Adipocyte (in vitro differentiated cells): ENCODE results near the gene HPCAL4.
A peak's percentile ranks its signal among the peaks of the same experiment; 100 is the strongest.

Experiments used
- DNase-seq: peaks from one replicate; pipeline ENCODE4 v3.0.0-alpha.2; 2015; ENCODE audit warnings: low read depth
- H3K27me3 ChIP-seq: replicated peaks from 2 replicates; pipeline ENCODE4 v1.7.0; 2013; ENCODE audit warnings: mild to moderate bottlenecking, low read length, moderate library complexity; ENCODE audit not compliant: control insufficient read depth, insufficient read depth
- H3K36me3 ChIP-seq: 2 replicates; pipeline ENCODE4 v1.7.0; 2013; ENCODE audit warnings: low read length, mild to moderate bottlenecking, moderate library complexity; ENCODE audit not compliant: control insufficient read depth, insufficient read depth, severe bottlenecking
- H3K4me1 ChIP-seq: 2 replicates; pipeline ENCODE4 v1.7.0; 2013; ENCODE audit warnings: mild to moderate bottlenecking, low read length, moderate library complexity; ENCODE audit not compliant: control insufficient read depth, insufficient read depth
- H3K4me3 ChIP-seq: 2 replicates; pipeline ENCODE4 v1.7.0; 2013; ENCODE audit warnings: mild to moderate bottlenecking, low read length, moderate library complexity
- H3K9ac ChIP-seq: 2 replicates; pipeline ENCODE4 v1.7.0; 2013; ENCODE audit warnings: mild to moderate bottlenecking, low read length, moderate library complexity
- H3K9me3 ChIP-seq: 2 replicates; pipeline ENCODE4 v1.7.0; 2013; ENCODE audit warnings: mild to moderate bottlenecking, low read length, moderate library complexity; ENCODE audit not compliant: control insufficient read depth

Gene HPCAL4

GRCh38 chr1:39691383-39692151, at the start of gene HPCAL4:
Gene HPCAL4, minus strand, starts transcription at chr1:39691433. Its CDS starts 6,830 bp downstream, at chr1:39684603.
- DNase-seq = peak; percentile 67
- H3K4me3 ChIP-seq = no peak within 1 kb of the TSS
- peaks cover 86% of the 10 kb centered on the region for H3K27me3 ChIP-seq
- H3K36me3 ChIP-seq = no peaks in the 10 kb centered on the region
- no peak within 1 kb of the TSS for H3K9ac ChIP-seq
- H3K4me1 ChIP-seq = peaks cover 7% of the 10 kb centered on the region
- no peaks in the 10 kb centered on the region for H3K9me3 ChIP-seq

GRCh38 chr1:39738622-39739366, 47.6 kb upstream of the HPCAL4 start, which contains the start of gene PPIE:
Gene PPIE, plus strand, starts transcription at chr1:39738882. Its CDS starts 19 bp downstream, at chr1:39738901.
- DNase-seq = peak; percentile 98
- Histone ChIP-seq H3K9me3 (no peaks in the 10 kb centered on the region), H3K27me3 (peaks cover 19% of the 10 kb centered on the region), H3K4me3 (peak within 1 kb of the TSS; percentile 98), H3K4me1 (peaks cover 16% of the 10 kb centered on the region), H3K9ac (peak within 1 kb of the TSS; percentile 91), H3K36me3 (peaks cover 29% of the 10 kb centered on the region)

- no peak for DNase-seq
- peaks cover 16% of the 10 kb centered on the region for H3K4me1 ChIP-seq
- H3K4me3 ChIP-seq = no peak overlapping the region
- no peaks in the 10 kb centered on the region for H3K9me3 ChIP-seq
- peaks cover 29% of the 10 kb centered on the region for H3K27me3 ChIP-seq
- H3K9ac ChIP-seq = no peak overlapping the region
- H3K36me3 ChIP-seq = peaks cover 17% of the 10 kb centered on the region
Measured at GRCh38 chr1:39737546-39738169, 46.4 kb upstream of the HPCAL4 start.

- DNase-seq = no peak
- H3K9ac ChIP-seq = no peak overlapping the region
- peaks cover 38% of the 10 kb centered on the region for H3K27me3 ChIP-seq
- H3K36me3 ChIP-seq = no peaks in the 10 kb centered on the region
- no peak overlapping the region for H3K4me3 ChIP-seq
- H3K4me1 ChIP-seq = peaks cover 16% of the 10 kb centered on the region
- H3K9me3 ChIP-seq = no peaks in the 10 kb centered on the region
Measured at GRCh38 chr1:39735731-39736130, 44.5 kb upstream of the HPCAL4 start.

GRCh38 chr1:39733161-39733560, 41.9 kb upstream of the HPCAL4 start:
- Histone ChIP-seq H3K27me3 (peaks cover 40% of the 10 kb centered on the region), H3K36me3 (no peaks in the 10 kb centered on the region), H3K9ac (no peak overlapping the region), H3K4me1 (peaks cover 17% of the 10 kb centered on the region), H3K9me3 (no peaks in the 10 kb centered on the region), H3K4me3 (no peak overlapping the region)
- DNase-seq = no peak

- no peak overlapping the region for H3K4me3 ChIP-seq
- no peaks in the 10 kb centered on the region for H3K36me3 ChIP-seq
- no peaks in the 10 kb centered on the region for H3K9me3 ChIP-seq
- H3K4me1 ChIP-seq = peaks cover 15% of the 10 kb centered on the region
- DNase-seq = no peak
- no peak overlapping the region for H3K9ac ChIP-seq
- peaks cover 45% of the 10 kb centered on the region for H3K27me3 ChIP-seq
Measured at GRCh38 chr1:39732730-39733129, 41.5 kb upstream of the HPCAL4 start.

- Histone ChIP-seq H3K27me3 (peaks cover 59% of the 10 kb centered on the region), H3K4me3 (no peak overlapping the region), H3K36me3 (no peaks in the 10 kb centered on the region), H3K4me1 (peaks cover 12% of the 10 kb centered on the region), H3K9ac (no peak overlapping the region), H3K9me3 (no peaks in the 10 kb centered on the region)
- DNase-seq = no peak
Measured at GRCh38 chr1:39729842-39730241, 38.6 kb upstream of the HPCAL4 start.

- Histone ChIP-seq H3K9me3 (no peaks in the 10 kb centered on the region), H3K27me3 (peaks cover 62% of the 10 kb centered on the region)
Measured at GRCh38 chr1:39729030-39729429, 37.8 kb upstream of the HPCAL4 start.

GRCh38 chr1:39727932-39728317, 36.7 kb upstream of the HPCAL4 start:
- H3K4me1 ChIP-seq = peaks cover 12% of the 10 kb centered on the region
- DNase-seq = no peak
- H3K9ac ChIP-seq = no peak overlapping the region
- no peak overlapping the region for H3K4me3 ChIP-seq
- no peaks in the 10 kb centered on the region for H3K9me3 ChIP-seq
- H3K27me3 ChIP-seq = peaks cover 56% of the 10 kb centered on the region
- no peaks in the 10 kb centered on the region for H3K36me3 ChIP-seq

More at GRCh38 chr1:39729030-39729429, 37.8 kb upstream of the HPCAL4 start:
- peaks cover 12% of the 10 kb centered on the region for H3K4me1 ChIP-seq
- DNase-seq = peak; percentile 10
- no peak overlapping the region for H3K9ac ChIP-seq
- H3K4me3 ChIP-seq = no peak overlapping the region
- H3K36me3 ChIP-seq = no peaks in the 10 kb centered on the region

GRCh38 chr1:39727221-39727931, 36.1 kb upstream of the HPCAL4 start:
- peaks cover 12% of the 10 kb centered on the region for H3K4me1 ChIP-seq
- H3K9ac ChIP-seq = no peak overlapping the region
- H3K4me3 ChIP-seq = no peak overlapping the region
- no peaks in the 10 kb centered on the region for H3K36me3 ChIP-seq
- peaks cover 54% of the 10 kb centered on the region for H3K27me3 ChIP-seq
- no peaks in the 10 kb centered on the region for H3K9me3 ChIP-seq
- no peak for DNase-seq
